GM12878 (cell line): ENCODE results near the gene PFKFB2. TPM values are rescaled to one million over a fixed set of nuclear protein-coding genes. Genes with fewer than 3 reads are reported as not detected.
A peak's percentile ranks its signal among the peaks of the same experiment; 100 is the strongest.

Source experiments
- BCL3 ChIP-seq: IDR thresholded peaks from 2 replicates; pipeline ENCODE4 v1.6.1; 2011; ENCODE audit warnings: borderline replicate concordance, low read depth, mild to moderate bottlenecking, moderate library complexity, low read length; ENCODE audit not compliant: insufficient read depth, poor library complexity, severe bottlenecking
- CBFB ChIP-seq: IDR thresholded peaks from 2 replicates; pipeline ENCODE4 v1.6.1; 2016; ENCODE audit warnings: antibody characterized with exemption, low read depth
- CHD4 ChIP-seq: fragments of 200-600 bp; sonication (generic); IDR thresholded peaks from 2 replicates; pipeline ENCODE4 v1.6.1; 2016; ENCODE audit warnings: mild to moderate bottlenecking
- CUX1 ChIP-seq: IDR thresholded peaks from 2 replicates; pipeline ENCODE4 v1.6.1; 2012; ENCODE audit warnings: improper control_type of control experiment, low read depth, low read length; ENCODE audit not compliant: insufficient replicate concordance
- DPF2 ChIP-seq: fragments of 450-650 bp; IDR thresholded peaks from 2 replicates; pipeline ENCODE4 v1.6.1; 2017; ENCODE audit warnings: mild to moderate bottlenecking
- EED ChIP-seq: sonication (generic); IDR thresholded peaks from 2 replicates; pipeline ENCODE4 v1.6.1; 2016; ENCODE audit warnings: antibody characterized with exemption, low read depth
- FOS ChIP-seq: IDR thresholded peaks from 3 replicates; pipeline ENCODE4 v1.6.1; 2011; ENCODE audit warnings: borderline replicate concordance; ENCODE audit not compliant: insufficient read length; ENCODE audit errors: extremely low read depth
- HDAC2 ChIP-seq: fragments of 200-600 bp; sonication (generic); IDR thresholded peaks from 2 replicates; pipeline ENCODE4 v1.6.1; 2017
- IRF5 ChIP-seq: fragments of 450-650 bp; IDR thresholded peaks from 2 replicates; pipeline ENCODE4 v1.6.1; 2017; ENCODE audit warnings: borderline replicate concordance
- KAT2A ChIP-seq: conservative IDR thresholded peaks from 2 replicates; pipeline ENCODE4 v1.6.1; 2011; ENCODE audit warnings: low read depth, low read length; ENCODE audit not compliant: control insufficient read depth
- PAX5 ChIP-seq: IDR thresholded peaks from 2 replicates; pipeline ENCODE4 v1.6.1; 2011; ENCODE audit warnings: low read depth, low read length, borderline replicate concordance
- ZBTB33 ChIP-seq: fragments of 450-650 bp; IDR thresholded peaks from 2 replicates; pipeline ENCODE4 v1.6.1; 2017; ENCODE audit warnings: mild to moderate bottlenecking
- ZNF384 ChIP-seq: IDR thresholded peaks from 2 replicates; pipeline ENCODE4 v1.6.1; 2012; ENCODE audit warnings: low read depth, mild to moderate bottlenecking, low read length, improper control_type of control experiment, borderline replicate concordance
- ZNF687 ChIP-seq: fragments of 450-650 bp; IDR thresholded peaks from 2 replicates; pipeline ENCODE4 v1.6.1; 2017; ENCODE audit warnings: mild to moderate bottlenecking, moderate library complexity
- polyA plus RNA-seq, 11 experiments: library from polyadenylated mRNA; depleted of rRNA in 4 of 11; unstranded in 6 of 11; stranded (reverse) in 5 of 11; fragments of >200 nt; fragmentation: Nextera tagmentation in 4 of 11; fragmentation: Illumina TruSeq in 1 of 11; extraction: Ambion mirVana in 4 of 11; extraction: Trizol in 1 of 11; gene quantifications; 1 replicate in 1 of 11; 2 replicates in 10 of 11; pipeline versions ENCODE4 v1.2.1 to v1.2.3, GENCODE V29; 2011 to 2016; ENCODE audit warnings: inconsistent platforms in 2 of 11, missing spikeins in 2 of 11, low read depth in 1 of 11
- total RNA-seq, 4 experiments: library from RNA; depleted of rRNA in 3 of 4; stranded (reverse); fragments of >200 nt in 3 of 4; fragmentation: Illumina TruSeq in 1 of 4; extraction: Trizol in 1 of 4; gene quantifications; 2 replicates each; pipeline versions ENCODE4 v1.2.1 to v1.2.3, GENCODE V29; 2013 to 2021

Gene PFKFB2
- total and polyA plus RNA-seq, 10 of the 15 experiments (the other 5 are each of a cell fraction or from before 2014, with no cell fraction given) = 0.40 to 1.3 (median 1.0) TPM

- TF ChIP-seq DPF2 (no peak), EED (0 out of 2 replicates have a peak, but pooled peaks have one; percentile 28), BCL3 (no peak), CHD4 (no peak), ZNF384 (no peak), CUX1 (no peak), CBFB (peak; percentile 71), KAT2A (no peak), FOS (no peak), HDAC2 (no peak), PAX5 (no peak), ZNF687 (no peak), ZBTB33 (no peak), IRF5 (no peak)
Measured at GRCh38 chr1:207084701-207085180, 31.7 kb downstream of the PFKFB2 start (continued).
